ENCODE results near the gene BRINP1.

Gene BRINP1

GRCh38 chr9:119343059-119343990 is 25.9 kb downstream of the BRINP1 start:
- no peak for DNase-seq

GRCh38 chr9:119339056-119339455 is 30.2 kb downstream of the BRINP1 start:
- no peak for DNase-seq

- DNase-seq, result no peak
These were observed 31.7 kb downstream of the BRINP1 start for GRCh38 chr9:119337573-119337972.

GRCh38 chr9:119334745-119335144 is 34.5 kb downstream of the BRINP1 start:
- DNase-seq, result no peak

- no peak for DNase-seq
These were observed 35.6 kb downstream of the BRINP1 start for GRCh38 chr9:119333507-119334229.

GRCh38 chr9:119332522-119332921 is 36.7 kb downstream of the BRINP1 start:
- no peak for DNase-seq

GRCh38 chr9:119322184-119322583 is 47.1 kb downstream of the BRINP1 start:
- no peak for DNase-seq

- DNase-seq, result no peak
These were observed 50.9 kb downstream of the BRINP1 start for GRCh38 chr9:119318371-119318770.

- no peak for DNase-seq
These were observed 55.4 kb downstream of the BRINP1 start for GRCh38 chr9:119313846-119314245.

GRCh38 chr9:119310741-119311140 is 58.5 kb downstream of the BRINP1 start:
- DNase-seq, result no peak

- DNase-seq, result no peak
These were observed 61.8 kb downstream of the BRINP1 start for GRCh38 chr9:119307471-119307870.

GRCh38 chr9:119304555-119304954 is 64.7 kb downstream of the BRINP1 start:
- DNase-seq, result no peak

- DNase-seq, result no peak
These were observed 66.1 kb downstream of the BRINP1 start for GRCh38 chr9:119302988-119303698.

GRCh38 chr9:119298076-119298853 is 71.0 kb downstream of the BRINP1 start:
- no peak for DNase-seq

GRCh38 chr9:119291554-119291953 is 77.7 kb downstream of the BRINP1 start:
- no peak for DNase-seq

GRCh38 chr9:119289740-119290433 is 79.3 kb downstream of the BRINP1 start:
- DNase-seq, result peak; percentile 3

GRCh38 chr9:119284587-119285337 is 84.5 kb downstream of the BRINP1 start:
- DNase-seq, result no peak

GRCh38 chr9:119284118-119284517 is 85.1 kb downstream of the BRINP1 start:
- DNase-seq, result no peak

GRCh38 chr9:119283078-119283794 is 86.0 kb downstream of the BRINP1 start:
- DNase-seq, result no peak

GRCh38 chr9:119282476-119283077 is 86.7 kb downstream of the BRINP1 start:
- no peak for DNase-seq

Data from stimulated activated CD4-positive, alpha-beta T cell treated with anti-CD3 and anti-CD28 coated beads, Interleukin-4, amount 100 ng/mL, for 24 hours (primary cell).